Epithelial cell of proximal tubule (primary cell): Measurements from ENCODE around the gene ARHGAP26. TPM values are rescaled to one million over a fixed set of nuclear protein-coding genes. Genes with fewer than 3 reads are reported as not detected.

Source experiments
- DNase-seq: peaks from one replicate; pipeline ENCODE4 v3.0.0-alpha.2; 2011; ENCODE audit warnings: low read depth
- H3K4me3 ChIP-seq: 2 replicates; pipeline ENCODE4 v1.5.1; 2011; ENCODE audit warnings: low read depth, mild to moderate bottlenecking, low read length
- CTCF ChIP-seq: conservative IDR thresholded peaks from 2 replicates; pipeline ENCODE4 v1.5.1; 2012; ENCODE audit warnings: low read depth, mild to moderate bottlenecking, low read length
- total RNA-seq: library from RNA; depleted of rRNA; stranded (reverse); fragments of >200 nt; gene quantifications from 2 replicates; pipeline ENCODE4 v1.2.3, GENCODE V29; 2015

The ARHGAP26 gene
- total RNA-seq, 1 donor from 2014 or later: 7.0 TPM

GRCh38 chr5:142834504-142834903, 64.3 kb downstream of the ARHGAP26 start:
- DNase-seq: no peak
- no peak for TF ChIP-seq CTCF
- H3K4me3 ChIP-seq: no peak overlapping the region

- DNase-seq: no peak
- TF ChIP-seq CTCF: no peak
- H3K4me3 ChIP-seq: no peak overlapping the region
These were observed 65.4 kb downstream of the ARHGAP26 start for GRCh38 chr5:142835540-142835939.

GRCh38 chr5:142836048-142836447, 65.9 kb downstream of the ARHGAP26 start:
- H3K4me3 ChIP-seq: no peak overlapping the region
- TF ChIP-seq CTCF: no peak
- no peak for DNase-seq

GRCh38 chr5:142837081-142837725, 67.0 kb downstream of the ARHGAP26 start:
- H3K4me3 ChIP-seq: no peak overlapping the region
- DNase-seq: no peak
- no peak for TF ChIP-seq CTCF

- no peak for TF ChIP-seq CTCF
- no peak for DNase-seq
- no peak overlapping the region for H3K4me3 ChIP-seq
These were observed 68.7 kb downstream of the ARHGAP26 start for GRCh38 chr5:142838845-142839244.

- no peak overlapping the region for H3K4me3 ChIP-seq
- TF ChIP-seq CTCF: no peak
- DNase-seq: no peak
These were observed 69.7 kb downstream of the ARHGAP26 start for GRCh38 chr5:142839711-142840346.

GRCh38 chr5:142840575-142840974, 70.4 kb downstream of the ARHGAP26 start:
- no peak for DNase-seq
- no peak overlapping the region for H3K4me3 ChIP-seq
- no peak for TF ChIP-seq CTCF
